NT2/D1 (cell line): ENCODE results near the gene FAM107B.

ENCODE experiments used
- SUZ12 ChIP-seq: IDR thresholded peaks from 2 replicates; pipeline ENCODE4 v1.6.1; 2011; ENCODE audit not compliant: insufficient read length, insufficient read depth; ENCODE audit errors: extremely low read depth
- YY1 ChIP-seq: IDR thresholded peaks from 2 replicates; pipeline ENCODE4 v1.6.1; 2011; ENCODE audit not compliant: insufficient read length, insufficient read depth
- ZNF274 ChIP-seq: IDR thresholded peaks from 2 replicates; pipeline ENCODE4 v1.6.1; 2011; ENCODE audit warnings: mild to moderate bottlenecking, low read depth, low read length

DNA sequence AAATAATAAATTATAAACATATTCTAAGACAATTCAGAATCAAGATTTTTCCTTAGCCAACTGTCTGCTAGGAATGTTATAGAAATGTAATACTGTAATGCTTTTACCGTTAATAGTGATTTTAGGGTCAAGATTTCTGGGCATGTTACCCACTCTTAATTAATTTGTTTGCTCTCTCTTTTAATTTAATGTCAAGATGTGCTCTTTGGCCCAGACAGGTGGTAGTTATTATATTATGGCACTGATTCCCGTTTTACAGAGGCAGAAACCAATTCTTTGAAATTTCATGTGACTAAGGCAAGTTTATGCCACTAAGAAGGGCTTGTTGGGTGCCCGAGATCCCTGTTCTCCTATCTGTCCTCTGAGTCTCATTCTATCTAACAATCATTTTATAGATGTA, 959 bp upstream of the FAM107B start:
- no peak for TF ChIP-seq SUZ12
- no peak for TF ChIP-seq YY1
- no peak for TF ChIP-seq ZNF274
